A673 (cell line): ENCODE results near the gene CMTM1. TPM values are rescaled to one million over a fixed set of nuclear protein-coding genes. Genes with fewer than 3 reads are reported as not detected.

ENCODE experiments used
- BruUV-seq: library from RNA; stranded (reverse); fragments of 400-500 nt; replicated peaks from 2 replicates; lab custom pipeline; 2021; lab: Mats Ljungman, UMichigan
- CTCF ChIA-PET: fragments of 300-600 bp; sonication (Branson Sonifier 250); formaldehyde crosslinking; loops from one replicate; lab custom pipeline; 2022; ENCODE audit warnings: antibody characterized with exemption; lab: Charles Lee
- POLR2A ChIA-PET: fragments of 300-600 bp; sonication (Branson Sonifier 250); formaldehyde crosslinking; loops from one replicate; lab custom pipeline; 2022; ENCODE audit warnings: antibody characterized with exemption; ENCODE audit not compliant: low non-redundant PET; lab: Charles Lee
- DNase-seq: peaks from one replicate; pipeline ENCODE4 v3.0.0-alpha.2; 2015; ENCODE audit warnings: low spot score
- H3K27ac ChIP-seq: fragments of 200-600 bp; sonication (generic); 2 replicates; pipeline ENCODE4 v1.5.1; 2016; ENCODE audit warnings: mixed run types, low read depth, mild to moderate bottlenecking, mixed read lengths, antibody characterized with exemption, low read length; ENCODE audit not compliant: poor library complexity, severe bottlenecking
- H3K27me3 ChIP-seq: fragments of 200-600 bp; sonication (generic); replicated peaks from 2 replicates; pipeline ENCODE4 v1.6.1; 2017; ENCODE audit warnings: mixed run types, low read depth, mild to moderate bottlenecking, mixed read lengths, antibody characterized with exemption, low read length; ENCODE audit not compliant: insufficient read depth, poor library complexity
- H3K36me3 ChIP-seq: fragments of 200-600 bp; sonication (generic); 2 replicates; pipeline ENCODE4 v1.6.1; 2016; ENCODE audit warnings: mixed run types, mild to moderate bottlenecking, mixed read lengths, antibody characterized with exemption, low read length; ENCODE audit not compliant: insufficient read depth, poor library complexity, severe bottlenecking
- H3K4me1 ChIP-seq: fragments of 200-600 bp; sonication (generic); 2 replicates; pipeline ENCODE4 v1.6.1; 2017; ENCODE audit warnings: mixed run types, mild to moderate bottlenecking, mixed read lengths, antibody characterized with exemption, low read length; ENCODE audit not compliant: insufficient read depth, poor library complexity, severe bottlenecking
- H3K4me3 ChIP-seq: fragments of 200-600 bp; sonication (generic); 2 replicates; pipeline ENCODE4 v1.5.1; 2016; ENCODE audit warnings: low read depth, mixed run types, mild to moderate bottlenecking, mixed read lengths, low read length; ENCODE audit not compliant: poor library complexity, severe bottlenecking
- H3K9me3 ChIP-seq: fragments of 200-600 bp; sonication (generic); 2 replicates; pipeline ENCODE4 v1.6.1; 2016; ENCODE audit warnings: mixed run types, low read depth, mild to moderate bottlenecking, mixed read lengths, antibody characterized with exemption, low read length; ENCODE audit not compliant: poor library complexity, severe bottlenecking
- EZH2 ChIP-seq: fragments of 200-600 bp; sonication (generic); IDR thresholded peaks from 2 replicates; pipeline ENCODE4 v1.6.1; 2017; ENCODE audit warnings: borderline replicate concordance, low read depth, mild to moderate bottlenecking, mixed read lengths, antibody characterized with exemption, low read length; ENCODE audit not compliant: poor library complexity, severe bottlenecking
- intact Hi-C: fragments of 100-400 bp; cut with micrococcal nuclease; formaldehyde crosslinking; loops from one replicate; pipeline ENCODE4 v1.10.0; 2022; ENCODE audit not compliant: unreplicated experiment
- total RNA-seq: library from RNA; stranded (reverse); gene quantifications from 2 replicates; pipeline ENCODE4 v1.2.3, GENCODE V29; 2021
- TF ChIP-seq, protein P1 (sequence below): fragments of 300-800, 200-600 bp; sonication (generic); conservative IDR thresholded peaks from 2 replicates; pipeline ENCODE4 v1.5.1; 2017; ENCODE audit warnings: low read depth, mild to moderate bottlenecking, antibody characterized with exemption, low read length, moderate library complexity, mixed read lengths

CMTM1 gene
- total RNA-seq, 1 experiment from 2014 or later, result 7.1 TPM

- CTCF ChIA-PET, result interaction anchor here (0.9 kb wide), 1 partner anchor 8 kb away, joined by 3 read pairs; no protein-coding TSS in a partner anchor
- Histone ChIP-seq H3K4me1 (peaks cover 17% of the 10 kb centered on the region), H3K36me3 (peaks cover 21% of the 10 kb centered on the region), H3K27ac (no peak overlapping the region), H3K4me3 (no peak overlapping the region), H3K9me3 (no peaks in the 10 kb centered on the region), H3K27me3 (no peaks in the 10 kb centered on the region)
- BruUV-seq, result no TSS peak
- intact Hi-C loops, result no loop called here
- DNase-seq, result no peak
- POLR2A ChIA-PET, result no interaction called here
- no peak for TF ChIP-seq EZH2
- TF ChIP-seq, protein P1, sequence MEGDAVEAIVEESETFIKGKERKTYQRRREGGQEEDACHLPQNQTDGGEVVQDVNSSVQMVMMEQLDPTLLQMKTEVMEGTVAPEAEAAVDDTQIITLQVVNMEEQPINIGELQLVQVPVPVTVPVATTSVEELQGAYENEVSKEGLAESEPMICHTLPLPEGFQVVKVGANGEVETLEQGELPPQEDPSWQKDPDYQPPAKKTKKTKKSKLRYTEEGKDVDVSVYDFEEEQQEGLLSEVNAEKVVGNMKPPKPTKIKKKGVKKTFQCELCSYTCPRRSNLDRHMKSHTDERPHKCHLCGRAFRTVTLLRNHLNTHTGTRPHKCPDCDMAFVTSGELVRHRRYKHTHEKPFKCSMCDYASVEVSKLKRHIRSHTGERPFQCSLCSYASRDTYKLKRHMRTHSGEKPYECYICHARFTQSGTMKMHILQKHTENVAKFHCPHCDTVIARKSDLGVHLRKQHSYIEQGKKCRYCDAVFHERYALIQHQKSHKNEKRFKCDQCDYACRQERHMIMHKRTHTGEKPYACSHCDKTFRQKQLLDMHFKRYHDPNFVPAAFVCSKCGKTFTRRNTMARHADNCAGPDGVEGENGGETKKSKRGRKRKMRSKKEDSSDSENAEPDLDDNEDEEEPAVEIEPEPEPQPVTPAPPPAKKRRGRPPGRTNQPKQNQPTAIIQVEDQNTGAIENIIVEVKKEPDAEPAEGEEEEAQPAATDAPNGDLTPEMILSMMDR, result no peak
These were observed 50.4 kb downstream of the CMTM1 start for GRCh38 chr16:66616592-66616991.

GRCh38 chr16:66617010-66617434, 50.8 kb downstream of the CMTM1 start:
- H3K9me3 ChIP-seq, result no peaks in the 10 kb centered on the region
- no peak overlapping the region for H3K27ac ChIP-seq
- DNase-seq, result no peak
- ChIA-PET CTCF (interaction anchor here (0.9 kb wide), 1 partner anchor 9 kb away, joined by 3 read pairs; no protein-coding TSS in a partner anchor), POLR2A (no interaction called here)
- intact Hi-C loops, result no loop called here
- no peak overlapping the region for H3K4me3 ChIP-seq
- peaks cover 17% of the 10 kb centered on the region for H3K36me3 ChIP-seq
- no peak for TF ChIP-seq EZH2
- TF ChIP-seq, protein P1, result no peak
- no TSS peak for BruUV-seq
- peaks cover 17% of the 10 kb centered on the region for H3K4me1 ChIP-seq
- no peaks in the 10 kb centered on the region for H3K27me3 ChIP-seq

- CTCF ChIA-PET, result interaction anchor here (0.6 kb wide), 1 partner anchor 96 kb away, joined by 4 read pairs; no protein-coding TSS in a partner anchor
- POLR2A ChIA-PET, result no interaction called here
- BruUV-seq, result no TSS peak
- DNase-seq, result no peak
- Histone ChIP-seq H3K36me3 (peaks cover 13% of the 10 kb centered on the region), H3K27me3 (no peaks in the 10 kb centered on the region), H3K4me3 (no peak overlapping the region), H3K9me3 (no peaks in the 10 kb centered on the region), H3K4me1 (peaks cover 17% of the 10 kb centered on the region), H3K27ac (no peak overlapping the region)
- intact Hi-C loops, result no loop called here
- TF ChIP-seq EZH2, result no peak
- TF ChIP-seq, protein P1, result no peak
These were observed 51.5 kb downstream of the CMTM1 start for GRCh38 chr16:66617728-66618127.
